NCI-H2227 (cell line): ENCODE results near the gene IFNA21.
"Not testable (repeated sequence)": the region's sequence is repeated elsewhere in the genome, so short reads cannot be mapped to it uniquely, and the experiment has no call there.

Experiments
- DNase-seq: peaks from one replicate; lab custom pipeline; 2025; ENCODE audit not compliant: unreplicated experiment; lab: John Stamatoyannopoulos, UW

The IFNA21 gene

DNA sequence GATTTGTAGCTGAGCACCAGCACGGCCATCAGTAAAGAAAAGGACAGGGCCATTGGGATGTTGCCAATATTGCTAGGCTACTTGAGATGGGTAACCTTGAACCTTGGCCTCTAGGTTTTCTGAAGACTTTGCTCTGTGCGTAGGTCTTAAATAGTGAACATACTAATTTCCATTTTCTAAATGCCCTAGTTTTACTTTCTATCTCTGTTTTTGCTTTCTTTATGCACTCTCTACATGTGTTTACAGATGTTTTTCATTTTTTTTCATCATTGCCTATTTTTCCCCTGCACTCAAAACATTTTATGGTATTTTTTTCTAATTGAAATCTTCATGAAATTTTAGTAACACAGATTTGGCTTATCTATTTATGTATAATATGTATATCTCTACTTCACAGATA is at the start of gene IFNA21:
Gene IFNA21, minus strand, starts transcription at position 101 of the 400 bp plus-strand sequence. Its CDS starts 48 bp downstream, at position 53.
- not testable (repeated sequence) for DNase-seq

DNA sequence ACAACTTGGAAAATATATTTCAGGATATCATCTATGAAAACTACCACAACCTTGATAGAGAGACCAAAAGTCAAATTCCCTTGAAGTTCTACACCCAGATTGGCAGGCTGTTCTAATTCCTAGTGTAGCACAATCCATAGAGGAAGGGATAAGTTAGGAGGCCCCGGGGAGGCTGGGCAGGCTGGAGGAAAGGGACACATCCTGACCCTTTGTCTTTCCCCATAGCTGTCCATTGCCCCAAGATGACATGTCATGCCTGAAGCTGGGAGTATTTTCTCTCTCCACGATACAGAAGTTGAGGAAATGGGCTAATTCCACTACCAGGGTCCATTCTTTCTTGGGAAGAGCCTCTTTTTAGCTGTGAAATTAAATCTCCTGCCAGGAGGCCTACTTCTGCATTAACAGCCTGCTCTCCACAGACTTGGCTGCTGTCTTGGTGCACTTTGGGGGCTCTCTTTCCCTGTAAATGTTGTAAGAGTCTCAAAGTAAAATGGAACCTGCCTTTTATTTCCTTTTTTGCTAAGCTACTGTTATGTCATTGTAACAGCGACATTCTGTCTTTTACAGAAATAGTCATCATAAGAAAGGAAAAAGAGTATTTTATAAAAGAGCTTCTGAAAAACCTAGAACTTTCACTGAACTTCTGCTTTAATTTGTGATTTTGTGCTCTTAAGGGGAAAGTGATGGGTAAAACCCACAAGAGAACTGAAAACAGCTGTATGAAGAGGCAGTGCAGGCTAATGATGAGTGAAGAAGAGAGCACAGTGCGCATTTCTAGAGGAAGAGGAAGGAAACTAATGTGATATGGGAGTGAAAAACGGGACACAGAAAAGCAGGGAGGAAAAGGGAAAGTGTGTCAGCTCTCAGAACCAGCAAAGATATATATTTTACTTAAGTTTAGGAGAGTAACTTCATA is 47.2 kb upstream of the IFNA21 start:
- DNase-seq: not testable (repeated sequence)

DNA sequence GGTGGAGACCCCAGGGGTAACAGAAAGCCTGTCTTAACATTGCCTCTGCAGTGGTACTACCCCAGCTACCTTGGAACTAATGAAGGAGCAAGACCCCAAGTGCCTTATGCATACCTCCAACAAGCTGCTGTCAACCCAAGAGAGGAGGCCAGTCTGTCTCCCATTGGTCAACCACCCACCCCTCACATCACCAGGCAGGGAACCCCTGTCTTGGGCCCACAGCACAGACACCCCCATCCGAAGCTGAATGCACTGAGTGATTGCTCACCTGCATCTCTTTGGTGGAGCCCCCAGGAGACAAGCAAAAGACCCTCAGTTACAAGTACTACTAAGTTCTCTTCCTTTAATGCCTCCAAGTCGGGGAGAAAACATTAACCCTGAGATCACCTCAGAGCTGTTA is 45.7 kb upstream of the IFNA21 start:
- DNase-seq: not testable (repeated sequence)

DNA sequence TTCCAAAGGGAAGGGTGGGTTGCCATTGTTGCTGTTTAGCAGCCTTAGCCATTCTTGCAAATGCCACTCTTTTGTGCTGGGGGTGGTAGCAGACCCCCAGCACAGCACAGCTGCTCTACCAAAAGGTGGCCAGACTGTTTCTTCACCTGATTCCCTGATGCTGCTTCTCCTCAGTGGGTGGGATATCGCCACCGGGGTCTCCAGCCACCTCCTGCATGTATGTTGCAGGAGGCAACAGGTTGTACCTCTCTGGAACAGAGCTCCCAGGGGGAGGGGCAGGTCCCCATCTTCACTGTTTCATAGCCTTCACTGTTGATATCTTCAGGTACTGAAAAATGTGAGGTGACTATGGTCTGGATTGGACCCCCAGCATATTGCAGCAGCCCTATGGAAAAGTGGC is 44.3 kb upstream of the IFNA21 start:
- not testable (repeated sequence) for DNase-seq

DNA sequence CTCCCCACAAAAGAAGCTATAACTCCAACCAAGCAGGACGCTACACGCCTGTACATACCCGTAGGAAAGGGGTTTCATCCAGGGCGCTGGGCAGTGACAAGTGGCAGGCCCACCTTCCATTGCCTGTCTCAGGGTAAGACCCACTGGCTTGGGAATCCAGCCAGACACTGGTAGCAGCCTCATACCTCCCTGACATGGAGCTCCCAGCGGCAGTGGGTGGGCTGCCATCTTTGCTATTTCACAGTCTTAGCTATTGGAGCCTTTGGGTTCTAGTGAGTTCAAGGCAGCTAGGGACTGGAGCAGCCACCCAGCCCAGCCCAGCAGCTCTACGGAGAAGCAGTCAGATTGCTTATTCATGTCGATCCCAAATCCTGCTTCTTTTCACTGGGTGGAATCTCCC is 43.9 kb upstream of the IFNA21 start:
- DNase-seq: no peak

DNA sequence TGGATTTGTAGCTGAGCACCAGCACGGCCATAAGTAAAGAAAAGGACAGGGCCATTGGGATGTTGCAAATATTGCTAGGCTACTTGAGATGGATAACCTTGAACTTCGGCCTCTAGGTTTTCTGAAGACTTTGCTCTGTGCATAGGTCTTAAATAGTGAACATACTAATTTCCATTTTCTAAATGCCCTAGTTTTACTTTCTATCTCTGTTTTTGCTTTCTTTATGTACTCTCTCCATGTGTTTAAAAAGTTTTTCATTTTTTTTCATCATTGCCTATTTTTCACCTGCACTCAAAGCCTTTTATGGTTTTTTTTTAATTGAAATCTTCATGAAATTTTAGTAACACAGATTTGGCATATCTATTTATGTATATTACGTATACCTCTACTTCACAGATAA is 40.6 kb upstream of the IFNA21 start, which contains the start of gene IFNA10:
Gene IFNA10, minus strand, starts transcription at position 101 of the 400 bp plus-strand sequence. Its CDS starts 46 bp downstream, at position 55.
- not testable (repeated sequence) for DNase-seq

DNA sequence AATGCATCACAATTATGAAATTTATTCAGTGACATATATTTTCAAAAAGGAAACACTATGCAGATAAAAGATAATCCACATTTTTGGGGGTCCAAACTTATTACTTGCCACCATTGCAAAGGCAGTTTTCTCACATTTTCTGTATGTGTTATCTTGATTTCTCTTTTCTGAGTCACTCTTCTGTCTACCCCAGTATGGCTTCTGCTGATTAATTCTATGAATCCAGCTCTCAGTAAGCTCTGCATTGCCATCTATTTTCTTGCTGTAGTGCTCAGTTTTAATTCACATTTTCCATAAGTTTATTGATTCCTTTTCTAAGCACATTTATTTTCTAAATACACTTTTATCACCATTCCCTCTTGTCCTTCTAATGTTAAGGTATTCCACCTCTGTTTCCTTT is 38.7 kb upstream of the IFNA21 start:
- no peak for DNase-seq

DNA sequence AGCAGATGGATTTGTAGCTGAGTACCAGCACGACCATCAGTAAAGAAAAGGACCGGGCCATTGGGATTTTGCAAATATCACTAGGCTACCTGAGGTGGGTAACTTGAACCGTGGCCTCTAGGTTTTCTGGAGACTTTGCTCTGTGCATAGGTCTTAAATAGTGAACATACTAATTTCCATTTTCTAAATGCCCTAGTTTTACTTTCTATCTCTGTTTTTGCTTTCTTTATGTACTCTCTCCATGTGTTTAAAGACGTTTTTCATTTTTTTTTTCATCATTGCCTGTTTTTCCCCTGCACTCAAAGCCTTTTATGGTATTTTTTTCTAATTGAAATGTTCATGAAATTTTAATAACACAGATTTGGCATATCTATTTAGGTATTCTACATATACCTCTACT is 35.6 kb upstream of the IFNA21 start, which contains the start of gene IFNA7:
Gene IFNA7, minus strand, starts transcription at position 101 of the 400 bp plus-strand sequence. Its CDS starts 40 bp downstream, at position 61.
- not testable (repeated sequence) for DNase-seq

DNA sequence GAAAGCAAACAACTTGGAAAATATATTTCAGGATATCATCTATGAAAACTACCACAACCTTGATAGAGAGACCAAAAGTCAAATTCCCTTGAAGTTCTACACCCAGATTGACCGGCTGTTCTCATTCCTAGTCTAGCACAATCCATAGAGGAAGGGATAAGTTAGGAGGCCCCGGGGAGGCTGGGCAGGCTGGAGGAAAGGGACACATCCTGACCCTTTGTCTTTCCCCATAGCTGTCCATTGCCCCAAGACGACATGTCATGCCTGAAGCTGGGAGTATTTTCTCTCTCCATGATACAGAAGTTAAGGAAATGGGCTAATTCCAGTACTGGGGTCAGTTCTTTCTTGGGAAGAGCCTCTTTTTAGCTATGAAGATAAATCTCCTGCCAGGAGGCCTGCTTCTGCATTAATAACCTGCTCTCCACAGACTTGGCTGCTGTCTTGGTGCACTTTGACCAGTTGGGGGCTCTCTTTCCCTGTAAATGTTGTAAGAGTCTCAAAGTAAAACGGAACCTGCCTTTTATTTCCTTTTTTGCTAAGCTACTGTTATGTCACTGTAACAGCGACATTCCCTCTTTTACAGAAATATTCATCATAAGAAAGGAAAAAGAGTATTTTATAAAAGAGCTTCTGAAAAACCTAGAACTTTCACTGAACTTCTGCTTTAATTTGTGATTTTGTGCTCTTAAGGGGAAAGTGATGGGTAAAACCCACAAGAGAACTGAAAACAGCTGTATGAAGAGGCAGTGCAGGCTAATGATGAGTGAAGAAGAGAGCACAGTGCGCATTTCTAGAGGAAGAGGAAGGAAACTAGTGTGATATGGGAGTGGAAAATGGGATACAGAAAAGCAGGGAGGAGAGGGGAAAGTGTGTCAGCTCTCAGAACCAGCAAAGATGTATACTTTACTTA is 28.7 kb upstream of the IFNA21 start:
- peak; percentile 2 for DNase-seq

DNA sequence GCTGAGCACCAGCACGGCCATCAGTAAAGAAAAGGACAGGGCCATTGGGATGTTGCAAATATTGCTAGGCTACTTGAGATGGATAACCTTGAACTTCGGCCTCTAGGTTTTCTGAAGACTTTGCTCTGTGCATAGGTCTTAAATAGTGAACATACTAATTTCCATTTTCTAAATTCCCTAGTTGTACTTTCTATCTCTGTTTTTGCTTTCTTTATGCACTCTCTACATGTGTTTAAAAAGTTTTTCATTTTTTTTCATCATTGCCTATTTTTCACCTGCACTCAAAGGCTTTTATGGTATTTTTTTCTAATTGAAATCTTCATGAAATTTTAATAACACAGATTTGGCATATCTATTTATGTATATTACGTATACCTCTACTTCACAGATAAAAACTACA is 21.0 kb upstream of the IFNA21 start, which contains the start of gene IFNA4:
Gene IFNA4, minus strand, starts transcription at position 101 of the 400 bp plus-strand sequence. Its CDS starts 56 bp downstream, at position 45.
- not testable (repeated sequence) for DNase-seq

DNA sequence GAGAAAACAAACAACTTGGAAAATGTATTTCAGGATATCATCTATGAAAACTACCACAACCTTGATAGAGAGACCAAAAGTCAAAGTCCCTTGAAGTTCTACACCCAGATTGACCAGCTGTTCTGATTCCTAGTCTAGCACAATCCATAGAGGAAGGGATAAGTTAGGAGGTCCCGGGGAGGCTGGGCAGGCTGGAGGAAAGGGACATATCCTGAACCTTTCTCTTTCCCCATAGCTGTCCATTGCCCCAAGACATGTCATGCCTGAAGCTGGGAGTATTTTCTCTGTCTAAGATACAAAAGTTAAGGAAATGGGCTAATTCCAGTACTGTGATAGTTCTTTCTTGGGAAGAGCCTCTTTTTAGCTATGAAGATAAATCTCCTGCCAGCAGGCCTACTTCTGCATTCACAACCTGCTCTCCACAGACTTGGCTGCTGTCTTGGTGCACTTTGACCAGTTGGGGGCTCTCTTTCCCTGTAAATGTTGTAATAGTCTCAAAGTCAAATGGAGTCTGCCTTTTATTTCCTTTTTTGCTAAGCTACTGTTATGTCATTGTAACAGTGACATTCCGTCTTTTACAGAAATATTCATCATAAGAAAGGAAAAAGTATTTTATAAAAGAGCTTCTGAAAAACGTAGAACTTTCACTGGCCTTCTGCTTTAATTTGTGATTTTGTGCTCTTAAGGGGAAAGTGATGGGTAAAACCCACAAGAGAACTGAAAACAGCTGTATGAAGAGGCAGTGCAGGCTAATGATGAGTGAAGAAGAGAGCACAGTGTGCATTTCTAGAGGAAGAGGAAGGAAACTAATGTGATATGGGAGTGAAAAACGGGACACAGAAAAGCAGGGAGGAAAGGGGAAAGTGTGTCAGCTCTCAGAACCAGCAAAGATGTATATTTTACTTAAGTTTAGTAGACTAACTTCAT is 16.6 kb upstream of the IFNA21 start:
- DNase-seq: not testable (repeated sequence)

DNA sequence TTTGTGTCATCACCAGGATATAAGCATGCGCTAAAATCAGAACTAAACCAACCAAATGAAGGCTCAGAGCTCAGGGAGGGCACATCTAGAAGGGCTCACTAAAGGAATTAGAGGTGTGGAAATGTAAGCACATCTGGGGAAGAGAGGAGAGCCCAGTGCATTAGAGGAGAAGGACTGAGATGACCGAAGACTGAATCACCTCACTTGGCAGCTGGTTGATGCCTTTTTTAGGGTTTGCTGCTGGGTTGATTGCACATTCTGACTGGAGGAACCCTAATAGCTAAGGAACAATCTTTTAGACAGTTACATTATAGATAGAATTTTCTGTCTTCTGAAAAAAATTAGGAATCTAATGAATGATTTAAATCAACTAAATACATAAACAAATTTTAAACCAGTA is 8.2 kb upstream of the IFNA21 start:
- DNase-seq: no peak

DNA sequence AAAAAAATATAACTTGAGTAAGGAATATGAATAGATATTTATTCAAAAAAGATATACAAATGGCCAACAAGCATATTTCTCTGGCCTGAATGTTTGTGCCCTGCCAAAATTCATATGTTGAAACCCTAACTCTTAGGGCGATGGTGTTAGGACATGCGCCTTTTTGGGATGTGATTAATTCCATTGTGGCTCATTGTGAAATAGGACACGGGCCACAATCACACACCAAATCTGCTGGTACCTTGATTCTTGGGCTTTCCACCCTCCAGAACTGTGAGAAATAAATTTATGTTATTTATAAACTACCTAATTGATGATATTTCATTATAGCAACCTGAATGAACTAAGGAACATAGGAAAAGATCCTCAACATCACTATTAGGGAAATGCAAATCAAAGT is 5.7 kb upstream of the IFNA21 start:
- no peak for DNase-seq

DNA sequence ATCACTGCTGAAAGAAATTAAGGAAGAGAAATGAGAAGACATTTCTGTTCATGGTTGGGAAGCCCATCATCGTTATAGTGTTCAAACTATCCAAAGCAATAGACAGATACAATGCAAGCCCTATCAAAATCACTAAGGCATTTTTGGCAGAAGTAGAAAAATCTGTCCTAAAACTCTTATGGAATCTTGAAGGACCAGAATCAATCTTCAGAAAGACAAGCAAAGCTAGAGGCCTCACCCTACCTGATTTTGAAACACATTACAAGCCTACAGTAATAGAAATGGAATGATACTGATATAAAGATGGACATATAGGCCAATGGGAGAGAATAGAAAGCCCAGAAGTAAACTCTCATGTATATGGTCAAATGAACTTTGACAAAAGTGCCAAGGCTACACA is 4.9 kb upstream of the IFNA21 start:
- no peak for DNase-seq

DNA sequence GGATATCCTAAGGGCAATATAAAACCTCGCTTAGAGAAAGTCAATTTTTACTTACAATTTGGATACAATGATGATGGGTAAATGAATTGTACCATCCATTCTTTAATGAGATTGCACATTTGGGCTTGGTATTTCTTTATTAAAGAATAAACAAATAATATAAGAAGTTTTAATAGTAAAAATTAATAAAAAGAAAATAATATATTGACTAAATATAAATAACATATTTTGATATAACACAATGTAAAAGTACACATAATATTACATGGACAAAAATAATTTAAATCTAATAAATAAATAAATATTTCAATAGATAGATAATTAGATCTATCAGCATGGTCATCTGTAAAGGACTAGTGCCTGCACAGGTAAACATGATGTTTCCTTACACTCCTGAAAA is 944 bp downstream of the IFNA21 start:
- no peak for DNase-seq

DNA sequence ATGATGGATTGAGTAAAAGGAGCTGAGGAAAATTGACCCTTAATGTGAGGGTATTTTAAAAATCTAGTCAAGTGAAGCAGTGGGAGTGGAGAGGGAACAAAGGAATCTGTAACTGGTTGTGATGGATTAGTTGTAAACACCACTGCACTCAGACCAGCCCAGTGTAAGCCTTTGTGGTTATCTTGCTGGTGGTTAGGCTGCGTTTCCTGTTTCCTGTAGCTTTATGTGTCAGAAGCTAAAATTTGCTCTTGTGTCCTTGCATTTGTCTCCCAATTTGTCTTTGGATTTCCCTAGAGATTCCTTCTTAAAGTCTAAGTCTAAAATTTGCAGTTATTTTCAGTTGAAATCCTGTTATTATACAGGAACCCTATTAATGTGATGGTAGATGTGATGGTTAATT is 6.3 kb downstream of the IFNA21 start:
- no peak for DNase-seq

DNA sequence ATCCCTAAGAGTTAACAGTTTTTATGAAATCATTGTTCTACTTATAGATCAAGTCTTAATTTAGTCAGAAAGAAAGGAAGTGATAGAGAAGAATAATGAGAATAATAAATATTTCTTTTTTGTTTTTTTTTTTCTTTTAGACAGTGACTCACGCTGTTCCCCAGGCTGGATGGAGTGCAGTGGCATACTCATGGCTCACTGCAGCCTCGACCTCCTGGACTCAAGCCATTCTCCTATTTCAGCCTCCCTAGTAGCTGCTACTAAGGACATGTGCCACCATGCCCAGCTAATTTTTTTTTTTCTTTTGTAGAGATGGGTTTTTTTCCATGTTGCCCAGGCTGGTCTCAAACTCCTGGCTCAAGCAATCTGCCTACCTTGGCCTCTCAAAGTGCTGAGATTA is 11.0 kb downstream of the IFNA21 start:
- no peak for DNase-seq

DNA sequence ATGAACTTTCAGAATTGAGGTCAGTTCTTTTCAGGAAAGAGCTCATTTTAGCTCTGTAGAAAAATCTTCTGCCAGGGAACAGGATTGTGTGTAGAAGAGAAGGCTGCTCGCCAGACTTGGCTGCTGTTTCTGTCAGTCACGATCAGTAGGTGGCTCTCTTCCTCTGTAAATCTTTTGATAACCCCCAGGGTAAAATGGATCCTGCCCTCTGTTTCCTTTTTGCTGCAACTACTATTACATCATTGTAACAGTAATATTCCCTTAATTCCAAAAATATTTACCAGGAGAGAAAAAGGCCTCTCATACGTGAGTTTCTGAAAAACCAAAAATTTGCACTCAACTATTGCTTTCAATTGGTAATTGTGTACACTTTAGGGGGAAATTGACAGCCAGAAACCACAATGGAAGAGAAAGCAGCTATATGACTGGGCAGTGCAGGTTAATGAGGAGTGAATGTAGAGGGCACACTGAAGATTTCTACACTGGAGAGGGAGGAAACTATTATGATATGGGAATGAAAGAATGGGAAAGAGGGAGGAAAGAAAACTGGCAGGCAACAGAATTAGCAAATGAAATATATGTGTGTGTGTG is 12.3 kb downstream of the IFNA21 start:
- DNase-seq: no peak

DNA sequence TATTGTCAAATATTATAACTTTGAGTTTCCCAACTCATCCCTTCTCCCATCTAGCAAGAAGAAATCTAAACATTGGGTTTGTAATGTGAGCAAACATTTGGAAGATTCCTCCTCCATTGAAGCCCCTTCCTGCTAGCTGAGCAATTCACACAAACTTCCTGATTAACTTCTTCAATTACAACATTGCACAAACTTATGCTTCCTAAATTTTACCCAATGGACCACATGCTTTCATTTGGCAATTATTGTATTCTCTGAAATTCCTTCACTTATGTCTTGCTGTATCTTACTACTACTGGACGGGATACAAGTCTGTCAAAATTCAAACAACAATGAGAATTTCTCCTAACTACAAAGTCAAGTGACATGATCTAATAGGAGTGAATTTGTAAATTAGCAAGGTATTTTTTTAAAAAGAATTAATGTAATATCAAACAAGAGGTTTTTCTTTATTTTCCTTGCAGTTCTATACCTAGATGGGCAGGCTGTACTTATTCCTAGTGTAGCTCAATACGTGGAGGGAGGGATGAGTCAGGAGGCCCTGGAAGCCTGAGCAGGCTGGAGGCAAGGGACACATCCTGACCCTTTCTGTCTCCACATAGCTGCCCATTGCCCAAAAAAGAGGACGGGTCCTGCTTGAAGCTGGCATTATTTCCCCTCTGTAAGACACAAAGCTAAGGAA is 13.0 kb downstream of the IFNA21 start:
- no peak for DNase-seq
